HCT116 (cell line): Measurements from ENCODE around the gene VPS9D1.

Experiments used
- EGR1 ChIP-seq: IDR thresholded peaks from 2 replicates; pipeline ENCODE4 v1.6.1; 2012; ENCODE audit warnings: low read depth
- EZH2 ChIP-seq: fragments of 200-600 bp; sonication (generic); IDR thresholded peaks from 2 replicates; pipeline ENCODE4 v1.6.1; 2017; ENCODE audit warnings: antibody characterized with exemption, mixed run types
- JUND ChIP-seq: IDR thresholded peaks from 2 replicates; pipeline ENCODE4 v1.6.1; 2012
- ZNF274 ChIP-seq: fragments of 200-500 bp; sonication (Bioruptor generic); IDR thresholded peaks from 2 replicates; pipeline ENCODE4 v1.6.1; 2014; ENCODE audit warnings: mild to moderate bottlenecking, low read depth, low read length, inconsistent platforms
- TF ChIP-seq, protein P1 (sequence below), 3 experiments: fragments of 200-600 bp in 1 of 3; sonication (generic) in 1 of 3; IDR thresholded peaks in 2 of 3; conservative IDR thresholded peaks in 1 of 3; 2 replicates each; pipeline ENCODE4 v1.5.1; 2012 to 2017; ENCODE audit warnings: low read depth in 2 of 3, low read length in 2 of 3, antibody characterized with exemption in 1 of 3, borderline replicate concordance in 1 of 3, control low read depth in 1 of 3, mild to moderate bottlenecking in 1 of 3, mixed read lengths in 1 of 3, mixed run types in 1 of 3, moderate library complexity in 1 of 3; ENCODE audit not compliant: insufficient read depth in 1 of 3
- TF ChIP-seq, protein P2 (sequence below): IDR thresholded peaks from 2 replicates; pipeline ENCODE4 v1.6.1; 2012
- TF ChIP-seq, protein P3 (sequence below): IDR thresholded peaks from 2 replicates; pipeline ENCODE4 v1.6.1; 2011; ENCODE audit warnings: mild to moderate bottlenecking, low read length, moderate library complexity; ENCODE audit not compliant: insufficient replicate concordance; ENCODE audit errors: extremely low read depth
- TF ChIP-seq, protein P4 (sequence below): IDR thresholded peaks from 2 replicates; pipeline ENCODE4 v1.6.1; 2012

DNA sequence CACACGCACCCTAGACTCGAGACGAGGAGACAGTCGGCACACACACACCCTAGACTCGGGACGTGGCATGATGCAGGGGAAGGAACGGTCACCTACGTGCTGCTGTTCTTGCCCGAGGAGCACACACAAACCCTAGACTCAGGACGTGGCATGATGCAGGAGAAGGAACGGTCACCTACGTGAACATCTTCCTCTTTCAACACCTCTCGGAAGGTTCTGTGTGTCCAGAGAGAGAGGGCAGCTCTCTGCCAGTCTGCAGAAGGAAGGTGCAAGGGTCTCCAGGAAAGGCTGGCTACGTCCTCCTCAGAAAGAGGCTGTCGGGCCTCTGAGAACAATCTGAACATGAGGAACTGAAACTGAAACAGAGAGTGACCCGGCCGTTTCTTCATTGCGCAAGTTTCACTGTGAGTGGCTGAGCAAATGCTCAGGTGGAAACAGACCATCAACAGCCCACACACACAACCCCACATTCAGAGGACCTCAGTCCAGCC lies 44.1 kb upstream of the VPS9D1 start:
- TF ChIP-seq, protein P1, sequence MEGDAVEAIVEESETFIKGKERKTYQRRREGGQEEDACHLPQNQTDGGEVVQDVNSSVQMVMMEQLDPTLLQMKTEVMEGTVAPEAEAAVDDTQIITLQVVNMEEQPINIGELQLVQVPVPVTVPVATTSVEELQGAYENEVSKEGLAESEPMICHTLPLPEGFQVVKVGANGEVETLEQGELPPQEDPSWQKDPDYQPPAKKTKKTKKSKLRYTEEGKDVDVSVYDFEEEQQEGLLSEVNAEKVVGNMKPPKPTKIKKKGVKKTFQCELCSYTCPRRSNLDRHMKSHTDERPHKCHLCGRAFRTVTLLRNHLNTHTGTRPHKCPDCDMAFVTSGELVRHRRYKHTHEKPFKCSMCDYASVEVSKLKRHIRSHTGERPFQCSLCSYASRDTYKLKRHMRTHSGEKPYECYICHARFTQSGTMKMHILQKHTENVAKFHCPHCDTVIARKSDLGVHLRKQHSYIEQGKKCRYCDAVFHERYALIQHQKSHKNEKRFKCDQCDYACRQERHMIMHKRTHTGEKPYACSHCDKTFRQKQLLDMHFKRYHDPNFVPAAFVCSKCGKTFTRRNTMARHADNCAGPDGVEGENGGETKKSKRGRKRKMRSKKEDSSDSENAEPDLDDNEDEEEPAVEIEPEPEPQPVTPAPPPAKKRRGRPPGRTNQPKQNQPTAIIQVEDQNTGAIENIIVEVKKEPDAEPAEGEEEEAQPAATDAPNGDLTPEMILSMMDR (IDR thresholded peaks at IDR 0.05 in 2 of 3, conservative IDR thresholded peaks at IDR 0.05 in 1 of 3; ENCODE audit: borderline replicate concordance in 1 of 3, insufficient read depth in 1 of 3, low read depth in 2 of 3, low read length in 2 of 3): no peak
- TF ChIP-seq, protein P2, sequence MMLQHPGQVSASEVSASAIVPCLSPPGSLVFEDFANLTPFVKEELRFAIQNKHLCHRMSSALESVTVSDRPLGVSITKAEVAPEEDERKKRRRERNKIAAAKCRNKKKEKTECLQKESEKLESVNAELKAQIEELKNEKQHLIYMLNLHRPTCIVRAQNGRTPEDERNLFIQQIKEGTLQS: no peak
- TF ChIP-seq, protein P3, sequence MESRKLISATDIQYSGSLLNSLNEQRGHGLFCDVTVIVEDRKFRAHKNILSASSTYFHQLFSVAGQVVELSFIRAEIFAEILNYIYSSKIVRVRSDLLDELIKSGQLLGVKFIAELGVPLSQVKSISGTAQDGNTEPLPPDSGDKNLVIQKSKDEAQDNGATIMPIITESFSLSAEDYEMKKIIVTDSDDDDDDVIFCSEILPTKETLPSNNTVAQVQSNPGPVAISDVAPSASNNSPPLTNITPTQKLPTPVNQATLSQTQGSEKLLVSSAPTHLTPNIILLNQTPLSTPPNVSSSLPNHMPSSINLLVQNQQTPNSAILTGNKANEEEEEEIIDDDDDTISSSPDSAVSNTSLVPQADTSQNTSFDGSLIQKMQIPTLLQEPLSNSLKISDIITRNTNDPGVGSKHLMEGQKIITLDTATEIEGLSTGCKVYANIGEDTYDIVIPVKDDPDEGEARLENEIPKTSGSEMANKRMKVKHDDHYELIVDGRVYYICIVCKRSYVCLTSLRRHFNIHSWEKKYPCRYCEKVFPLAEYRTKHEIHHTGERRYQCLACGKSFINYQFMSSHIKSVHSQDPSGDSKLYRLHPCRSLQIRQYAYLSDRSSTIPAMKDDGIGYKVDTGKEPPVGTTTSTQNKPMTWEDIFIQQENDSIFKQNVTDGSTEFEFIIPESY: no peak
- TF ChIP-seq EZH2: no peak
- TF ChIP-seq, protein P4, sequence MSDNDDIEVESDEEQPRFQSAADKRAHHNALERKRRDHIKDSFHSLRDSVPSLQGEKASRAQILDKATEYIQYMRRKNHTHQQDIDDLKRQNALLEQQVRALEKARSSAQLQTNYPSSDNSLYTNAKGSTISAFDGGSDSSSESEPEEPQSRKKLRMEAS: no peak
- TF ChIP-seq JUND: no peak
- no peak for TF ChIP-seq EGR1
- no peak for TF ChIP-seq ZNF274
